ENCODE data around the gene MAJIN. TPM values are rescaled to one million over a fixed set of nuclear protein-coding genes. Genes with fewer than 3 reads are reported as not detected.

Gene MAJIN
- total RNA-seq, 2 experiments from 2014 or later: not detected

DNA sequence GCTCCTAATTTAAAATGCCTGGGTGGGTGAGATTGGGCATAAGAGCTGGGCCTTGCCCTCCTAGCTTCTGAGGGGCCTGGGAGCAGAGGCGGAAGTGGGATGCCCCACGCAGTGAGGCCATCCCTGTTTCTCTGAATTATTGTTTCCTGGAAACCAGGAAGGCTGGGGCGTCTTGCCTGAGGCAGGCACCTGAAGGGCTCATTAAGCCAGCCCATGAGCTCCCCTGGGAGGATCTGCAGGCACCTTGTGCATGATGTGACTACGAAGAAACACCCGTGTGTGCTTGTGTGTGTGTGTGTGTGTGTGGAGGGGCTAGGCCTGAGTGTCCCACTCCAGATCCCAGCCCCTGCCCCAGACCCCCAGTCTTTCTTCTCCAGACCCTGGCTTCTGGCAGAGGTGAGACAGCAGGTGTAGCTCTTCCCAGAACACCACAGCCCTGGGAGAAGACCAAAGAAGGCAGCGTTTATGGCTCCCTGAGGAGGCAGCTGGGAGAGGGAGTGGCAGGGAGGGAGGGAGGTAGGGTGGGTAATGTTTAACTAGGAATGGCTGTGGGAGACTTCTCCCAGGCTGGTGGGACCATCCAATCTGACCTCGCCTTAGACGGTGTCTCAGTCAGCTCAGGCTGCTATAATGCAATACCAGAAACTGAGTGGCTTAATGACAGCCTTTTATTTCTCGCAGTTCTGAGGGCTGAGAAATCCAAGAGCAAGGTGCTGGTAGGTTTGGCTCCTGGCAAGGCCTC lies 27.0 kb upstream of the MAJIN start:
- Histone ChIP-seq H3K27ac (ENCODE audit: low read depth, low read length, poor library complexity, severe bottlenecking) (peak overlapping the region; percentile 47), H3K79me2 (ENCODE audit: insufficient read depth, low read depth, low read length) (no peaks in the 10 kb centered on the region), H4K20me1 (ENCODE audit: insufficient read depth, low read length) (no peaks in the 10 kb centered on the region), H3K9me2 (ENCODE audit: insufficient read depth, low read length) (no peaks in the 10 kb centered on the region), H2AFZ (ENCODE audit: low read length) (peak overlapping the region; percentile 94; the same call in 1 of the 2 replicates), H3K4me3 (ENCODE audit: low read depth, low read length, poor library complexity, severe bottlenecking) (peak overlapping the region; percentile 57), H3K4me2 (ENCODE audit: low read length) (peak overlapping the region; percentile 57), H3K9me3 (ENCODE audit: low read length) (no peaks in the 10 kb centered on the region), H3K4me1 (ENCODE audit: insufficient read depth, low read length, poor library complexity, severe bottlenecking) (peaks cover 30% of the 10 kb centered on the region), H3K36me3 (ENCODE audit: insufficient read depth, low read length) (no peaks in the 10 kb centered on the region)
- intact Hi-C loops (cut with micrococcal nuclease; ENCODE audit: unreplicated experiment): no loop called here
- BruUV-seq (replicated peaks): no TSS peak
- POLR2A ChIA-PET: interaction anchor here (0.9 to 2.0 kb wide), 5 partner anchors 10 to 148 kb away, joined by 3 to 6 read pairs (median 4); no protein-coding TSS in a partner anchor
- TF ChIP-seq EZH2phosphoT487 (IDR thresholded peaks at IDR 0.05; ENCODE audit: borderline replicate concordance, low read depth, low read length): no peak
- TF ChIP-seq, protein P1, sequence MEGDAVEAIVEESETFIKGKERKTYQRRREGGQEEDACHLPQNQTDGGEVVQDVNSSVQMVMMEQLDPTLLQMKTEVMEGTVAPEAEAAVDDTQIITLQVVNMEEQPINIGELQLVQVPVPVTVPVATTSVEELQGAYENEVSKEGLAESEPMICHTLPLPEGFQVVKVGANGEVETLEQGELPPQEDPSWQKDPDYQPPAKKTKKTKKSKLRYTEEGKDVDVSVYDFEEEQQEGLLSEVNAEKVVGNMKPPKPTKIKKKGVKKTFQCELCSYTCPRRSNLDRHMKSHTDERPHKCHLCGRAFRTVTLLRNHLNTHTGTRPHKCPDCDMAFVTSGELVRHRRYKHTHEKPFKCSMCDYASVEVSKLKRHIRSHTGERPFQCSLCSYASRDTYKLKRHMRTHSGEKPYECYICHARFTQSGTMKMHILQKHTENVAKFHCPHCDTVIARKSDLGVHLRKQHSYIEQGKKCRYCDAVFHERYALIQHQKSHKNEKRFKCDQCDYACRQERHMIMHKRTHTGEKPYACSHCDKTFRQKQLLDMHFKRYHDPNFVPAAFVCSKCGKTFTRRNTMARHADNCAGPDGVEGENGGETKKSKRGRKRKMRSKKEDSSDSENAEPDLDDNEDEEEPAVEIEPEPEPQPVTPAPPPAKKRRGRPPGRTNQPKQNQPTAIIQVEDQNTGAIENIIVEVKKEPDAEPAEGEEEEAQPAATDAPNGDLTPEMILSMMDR (conservative IDR thresholded peaks at IDR 0.05; ENCODE audit: low read length): no peak
- CTCF ChIA-PET (ENCODE audit: unreplicated experiment): interaction anchor here (0.5 to 0.6 kb wide), 4 partner anchors 14 to 450 kb away, joined by 3 to 6 read pairs (median 3); no protein-coding TSS in a partner anchor
- peak; percentile 47 for DNase-seq (ENCODE audit: low spot score)

DNA sequence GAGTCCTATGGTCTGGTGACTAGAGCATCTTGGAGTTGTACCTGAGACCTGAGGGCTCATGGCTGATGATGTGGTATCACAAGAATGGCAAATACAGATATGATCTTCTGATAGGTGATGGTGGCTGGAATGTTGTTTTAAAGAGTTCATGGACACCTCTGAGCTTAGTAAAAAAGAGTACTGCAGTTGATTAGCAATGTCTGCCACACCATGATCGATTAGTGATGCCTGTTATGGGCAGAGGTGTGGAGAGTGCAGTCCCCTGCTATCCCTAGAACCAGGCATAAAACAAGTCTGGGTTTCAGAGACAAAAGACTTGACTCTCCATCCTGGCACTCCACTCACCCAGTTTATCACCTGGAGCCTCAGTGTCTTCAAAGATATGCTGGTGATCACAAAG lies 26.2 kb upstream of the MAJIN start:
- peaks cover 30% of the 10 kb centered on the region for H3K4me1 ChIP-seq (ENCODE audit: insufficient read depth, low read length, poor library complexity, severe bottlenecking)
- no peak for TF ChIP-seq EZH2phosphoT487 (IDR thresholded peaks at IDR 0.05; ENCODE audit: borderline replicate concordance, low read depth, low read length)
- TF ChIP-seq, protein P1 (conservative IDR thresholded peaks at IDR 0.05; ENCODE audit: low read length): no peak
- DNase-seq (ENCODE audit: low spot score): peak; percentile 64
- peak overlapping the region; percentile 57 for H3K4me2 ChIP-seq (ENCODE audit: low read length)
- peak overlapping the region; percentile 94; the same call in 1 of the 2 replicates for H2AFZ ChIP-seq (ENCODE audit: low read length)
- POLR2A ChIA-PET: interaction anchor here (0.9 to 2.0 kb wide), 6 partner anchors 9 to 148 kb away, joined by 3 to 6 read pairs (median 4); no protein-coding TSS in a partner anchor
- no peaks in the 10 kb centered on the region for H3K9me3 ChIP-seq (ENCODE audit: low read length)
- no peaks in the 10 kb centered on the region for H3K9me2 ChIP-seq (ENCODE audit: insufficient read depth, low read length)
- peak overlapping the region; percentile 47 for H3K27ac ChIP-seq (ENCODE audit: low read depth, low read length, poor library complexity, severe bottlenecking)
- no peaks in the 10 kb centered on the region for H3K36me3 ChIP-seq (ENCODE audit: insufficient read depth, low read length)
- no TSS peak for BruUV-seq (replicated peaks)
- intact Hi-C loops (cut with micrococcal nuclease; ENCODE audit: unreplicated experiment): no loop called here
- CTCF ChIA-PET (ENCODE audit: unreplicated experiment): interaction anchor here (0.5 kb wide), 1 partner anchor 13 kb away, joined by 3 read pairs; no protein-coding TSS in a partner anchor
- H3K79me2 ChIP-seq (ENCODE audit: insufficient read depth, low read depth, low read length): no peaks in the 10 kb centered on the region
- peak overlapping the region; percentile 57 for H3K4me3 ChIP-seq (ENCODE audit: low read depth, low read length, poor library complexity, severe bottlenecking)
- H4K20me1 ChIP-seq (ENCODE audit: insufficient read depth, low read length): no peaks in the 10 kb centered on the region
